GM18519 (cell line): ENCODE measurements around the gene CANX.

Experiments used
- ATAC-seq: cut with Tn5 transposase; IDR thresholded peaks from one replicate; pipeline ENCODE4 v1.9.1; 2021; ENCODE audit warnings: mild to moderate bottlenecking, moderate library complexity; ENCODE audit not compliant: unreplicated experiment, low FRiP score

Gene CANX

DNA sequence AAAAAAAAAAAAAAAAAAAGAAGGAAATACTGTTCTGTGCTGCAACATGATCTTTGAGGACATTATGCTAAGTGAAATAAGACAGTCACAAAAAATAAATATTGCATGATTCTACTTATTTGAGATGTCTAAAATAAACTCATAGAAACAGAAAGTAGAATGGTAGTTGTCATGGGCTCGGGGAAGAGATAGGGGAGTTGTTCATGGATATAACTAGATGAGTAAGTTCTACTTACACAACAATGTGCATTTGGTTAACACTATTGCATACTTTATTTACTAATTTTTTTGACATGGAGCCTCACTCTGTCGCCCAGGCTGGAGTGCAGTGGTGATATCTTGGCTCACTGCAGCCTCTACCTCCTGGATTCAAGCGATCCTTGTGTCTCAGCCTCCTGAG, 49.0 kb downstream of the CANX start:
- ATAC-seq, result no peak

- no peak for ATAC-seq
Measured at GRCh38 chr5:179749857-179750508, 51.2 kb downstream of the CANX start.

- ATAC-seq, result no peak
Measured at GRCh38 chr5:179753971-179754370, 55.2 kb downstream of the CANX start.

GRCh38 chr5:179755022-179755421, 56.3 kb downstream of the CANX start:
- ATAC-seq, result no peak

GRCh38 chr5:179758955-179759354, 60.2 kb downstream of the CANX start:
- no peak for ATAC-seq

DNA sequence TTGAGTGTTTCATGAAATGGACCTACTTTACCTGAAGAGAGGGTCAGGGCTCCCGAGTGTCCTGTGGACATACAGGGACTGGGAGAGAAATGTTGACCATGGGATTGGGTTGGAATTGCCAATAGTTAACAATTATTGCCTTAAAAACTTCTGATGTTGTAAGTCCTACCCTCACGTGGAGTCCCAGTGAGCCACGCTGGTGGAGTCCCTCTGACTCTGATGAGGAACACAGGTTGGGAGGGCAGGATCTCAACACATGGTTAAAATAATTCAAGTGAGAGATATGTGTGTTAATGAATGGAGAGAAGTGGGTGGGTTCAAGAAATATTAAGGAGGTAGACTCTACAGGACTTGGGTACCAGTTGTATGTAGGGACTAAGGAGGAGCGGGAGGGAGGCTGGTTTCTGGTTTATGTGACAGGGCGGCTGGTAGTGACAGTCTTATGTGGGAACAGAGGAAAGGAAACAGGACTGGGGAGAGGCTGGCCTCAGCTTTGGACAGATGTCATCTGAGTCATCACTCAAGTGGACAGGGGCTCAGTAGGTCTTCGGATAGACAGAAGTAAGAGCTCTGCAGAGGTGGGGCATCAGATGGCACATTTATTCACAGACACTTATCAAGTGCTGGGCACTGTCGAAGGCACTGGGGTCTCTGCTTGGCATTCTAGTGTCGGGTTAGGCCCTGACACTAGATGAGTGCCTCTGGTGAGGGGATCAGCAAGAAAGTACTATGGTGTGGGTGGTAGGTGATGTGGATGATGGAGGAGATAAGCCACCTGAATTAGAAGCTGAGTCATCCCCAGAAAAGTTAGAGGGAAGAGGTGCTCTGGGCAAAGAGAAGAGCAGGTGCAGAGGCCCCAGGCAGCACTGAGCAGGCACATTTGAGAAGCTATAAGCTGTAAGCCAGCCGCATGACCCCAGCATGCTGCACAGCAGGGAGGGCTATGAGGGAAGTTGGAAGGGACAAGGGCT, 61.1 kb downstream of the CANX start:
- ATAC-seq, result peak; percentile 42

GRCh38 chr5:179762079-179762780, 63.5 kb downstream of the CANX start:
- ATAC-seq, result no peak

DNA sequence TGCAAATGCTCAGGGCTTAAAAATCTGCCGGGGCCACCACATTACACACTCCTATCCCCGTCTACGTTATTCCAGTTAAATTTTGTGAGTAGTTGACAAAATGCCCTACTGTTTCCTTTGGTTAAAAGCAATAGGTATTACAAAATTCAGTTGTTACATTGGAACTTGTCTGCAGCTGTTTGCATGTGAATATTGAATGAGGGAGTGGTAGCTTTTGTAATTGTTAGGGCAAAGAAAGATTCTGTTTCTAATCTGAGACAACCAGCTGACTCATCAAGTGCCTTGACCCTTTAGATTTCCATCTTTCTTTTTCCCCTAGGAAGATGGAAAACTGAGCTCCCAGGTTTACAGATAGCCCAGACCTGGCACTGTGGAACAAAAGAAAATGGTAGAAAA, 64.0 kb downstream of the CANX start:
- ATAC-seq, result no peak

- ATAC-seq, result no peak
Measured at GRCh38 chr5:179763215-179763945, 64.6 kb downstream of the CANX start.

DNA sequence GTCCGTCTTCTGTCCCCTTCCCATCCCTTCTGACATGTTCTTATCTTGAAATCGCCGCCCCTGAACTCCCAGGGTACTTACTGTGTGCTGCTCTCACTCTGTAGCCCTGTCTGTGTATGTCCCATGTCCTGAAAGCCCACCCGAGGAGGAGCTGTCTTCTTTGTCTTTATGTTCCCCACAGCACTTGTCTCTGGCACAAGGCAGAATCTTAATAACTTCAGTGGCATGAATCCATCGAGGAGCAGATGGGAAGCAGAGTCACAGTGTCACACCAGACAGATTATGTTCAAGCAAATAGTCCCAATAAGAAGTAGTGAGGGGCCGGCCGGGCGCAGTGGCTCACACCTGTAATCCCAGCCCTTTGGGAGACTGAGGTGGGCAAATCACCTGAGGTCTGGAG, 65.3 kb downstream of the CANX start:
- ATAC-seq, result no peak

DNA sequence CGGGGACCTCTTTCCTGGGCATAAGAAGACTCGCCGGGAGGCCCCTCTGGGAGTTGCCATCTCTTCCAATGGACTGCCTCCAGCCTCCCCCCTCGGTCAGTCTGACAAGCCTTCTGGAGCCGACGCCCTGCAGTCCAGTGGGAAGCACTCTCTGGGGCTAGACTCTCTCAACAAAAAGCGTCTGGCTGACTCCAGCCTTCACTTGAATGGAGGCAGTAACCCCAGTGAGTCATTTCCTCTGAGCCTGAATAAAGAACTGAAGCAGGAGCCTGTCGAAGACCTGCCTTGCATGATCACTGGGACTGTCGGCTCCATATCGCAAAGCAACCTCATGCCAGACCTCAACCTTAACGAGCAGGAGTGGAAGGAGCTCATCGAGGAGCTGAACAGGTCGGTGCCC, 66.6 kb downstream of the CANX start:
- ATAC-seq, result no peak

DNA sequence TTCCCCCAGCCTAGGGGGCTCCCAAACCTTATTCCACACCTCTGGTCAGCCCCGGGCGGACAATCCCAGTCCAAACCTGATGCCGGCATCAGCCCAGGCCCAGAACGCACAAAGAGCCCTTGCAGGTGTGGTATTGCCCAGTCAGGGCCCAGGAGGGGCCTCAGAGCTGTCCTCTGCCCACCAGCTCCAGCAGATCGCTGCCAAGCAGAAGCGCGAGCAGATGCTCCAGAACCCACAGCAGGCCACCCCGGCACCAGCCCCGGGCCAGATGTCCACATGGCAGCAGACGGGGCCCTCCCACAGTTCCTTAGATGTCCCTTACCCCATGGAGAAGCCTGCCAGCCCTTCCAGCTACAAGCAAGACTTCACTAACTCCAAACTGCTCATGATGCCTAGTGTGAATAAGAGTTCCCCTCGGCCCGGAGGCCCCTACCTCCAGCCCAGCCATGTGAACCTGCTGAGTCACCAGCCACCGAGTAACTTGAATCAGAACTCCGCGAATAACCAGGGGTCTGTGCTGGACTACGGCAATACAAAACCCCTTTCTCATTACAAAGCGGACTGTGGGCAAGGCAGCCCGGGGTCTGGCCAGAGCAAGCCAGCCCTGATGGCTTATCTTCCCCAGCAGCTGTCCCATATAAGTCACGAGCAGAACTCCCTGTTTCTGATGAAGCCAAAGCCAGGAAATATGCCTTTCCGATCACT, 67.4 kb downstream of the CANX start:
- ATAC-seq, result no peak

GRCh38 chr5:179766726-179767455, 68.1 kb downstream of the CANX start:
- ATAC-seq, result no peak

- ATAC-seq, result no peak
Measured at GRCh38 chr5:179767496-179768100, 68.8 kb downstream of the CANX start.

- ATAC-seq, result no peak
Measured at GRCh38 chr5:179768326-179769085, 69.7 kb downstream of the CANX start.

DNA sequence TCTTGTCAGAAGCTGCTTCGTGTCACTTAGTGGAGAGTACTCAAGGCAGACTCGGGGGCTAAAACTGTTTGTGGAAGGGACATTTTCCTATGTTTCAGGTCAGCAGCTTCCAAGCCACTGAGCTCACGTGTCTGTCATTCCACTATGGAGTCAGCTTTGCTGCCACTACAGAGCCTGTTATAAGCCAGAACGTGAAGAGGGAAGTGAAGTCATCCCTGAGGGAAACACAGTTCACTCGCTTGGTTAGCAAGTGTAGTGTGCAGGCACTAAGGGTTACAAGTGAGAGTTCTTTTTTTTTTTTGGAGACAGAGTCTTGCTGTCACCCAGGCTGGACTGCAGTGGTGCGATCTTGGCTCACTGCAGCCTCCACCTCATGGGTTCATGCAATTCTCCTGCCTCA, 70.5 kb downstream of the CANX start:
- no peak for ATAC-seq

DNA sequence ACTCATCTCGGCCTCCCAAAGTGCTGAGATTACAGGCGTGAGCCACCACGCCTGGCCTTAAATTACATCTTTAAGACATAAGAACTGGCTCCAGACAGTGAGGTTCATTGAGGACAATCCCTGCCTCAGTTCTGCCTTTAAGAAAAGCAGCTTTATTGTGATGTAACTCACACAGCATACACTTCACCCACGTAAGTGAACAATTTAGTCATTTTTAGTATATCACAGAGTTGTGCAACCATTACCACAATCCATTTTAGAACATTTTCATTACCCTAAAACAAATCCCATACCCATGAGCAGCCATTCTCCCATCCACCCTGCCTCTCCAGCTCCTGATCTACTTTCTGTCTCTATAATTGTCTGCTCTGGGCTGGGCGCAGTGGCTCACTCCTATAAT, 71.0 kb downstream of the CANX start:
- no peak for ATAC-seq

DNA sequence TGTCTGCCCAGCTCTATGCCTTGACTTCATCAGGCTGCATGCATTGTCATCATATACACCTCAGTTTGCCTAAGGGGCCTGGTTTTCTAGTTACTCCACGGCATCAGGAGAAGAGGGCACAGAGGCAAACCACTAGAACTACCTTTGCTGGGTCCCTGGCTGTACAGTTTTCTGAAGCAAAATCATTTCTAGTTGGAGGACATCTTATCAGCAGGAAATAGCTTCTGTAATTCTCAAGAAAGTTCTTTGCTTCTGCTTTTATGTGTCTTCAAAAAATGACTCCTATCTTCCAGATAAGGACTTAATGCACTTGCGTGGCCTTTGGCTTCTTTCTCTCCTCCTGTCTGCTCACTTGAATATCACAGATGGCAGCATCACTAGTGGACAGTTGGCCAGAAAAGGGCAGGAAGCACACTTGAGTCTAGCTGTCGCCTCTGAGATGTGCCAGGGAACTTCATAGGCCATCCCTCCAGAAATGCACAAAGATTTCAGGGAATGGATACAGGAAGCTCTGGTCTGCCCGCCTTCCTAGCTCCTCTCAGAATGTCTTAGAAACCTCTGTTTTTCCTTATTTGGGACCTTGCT, 72.6 kb downstream of the CANX start:
- no peak for ATAC-seq
